Measurements from ENCODE around the gene KLK4.

KLK4 gene

GRCh38 chr19:50911206-50912101 is at the start of gene KLK4:
TSS of gene KLK4 (minus strand) at chr19:50911395. CDS start at chr19:50910738, 657 bp downstream.
- in situ Hi-C loops (cut with MboI; ENCODE audit: low pct_unique_long_range_greater_than_20kb, low sequenced_read_pairs) = no loop called here
- no peak for DNase-seq

- no peak for DNase-seq
- in situ Hi-C loops (cut with MboI; ENCODE audit: low pct_unique_long_range_greater_than_20kb, low sequenced_read_pairs) = no loop called here
Measured at GRCh38 chr19:50959731-50960500, 48.7 kb upstream of the KLK4 start.

- no peak for DNase-seq
Measured at GRCh38 chr19:50957587-50957986, 46.4 kb upstream of the KLK4 start.

GRCh38 chr19:50952910-50953309 is 41.7 kb upstream of the KLK4 start, which contains the start of gene KLK5:
TSS of gene KLK5 (minus strand) at chr19:50953038. CDS start at chr19:50952657, 381 bp downstream.
- no peak for DNase-seq
- in situ Hi-C loops (cut with MboI; ENCODE audit: low pct_unique_long_range_greater_than_20kb, low sequenced_read_pairs) = no loop called here

More at GRCh38 chr19:50957587-50957986, 46.4 kb upstream of the KLK4 start:
- in situ Hi-C loops (cut with MboI; ENCODE audit: low pct_unique_long_range_greater_than_20kb, low sequenced_read_pairs) = no loop called here

GRCh38 chr19:50949861-50950260 is 38.7 kb upstream of the KLK4 start:
- DNase-seq = no peak

GRCh38 chr19:50947123-50947522 is 35.9 kb upstream of the KLK4 start:
- in situ Hi-C loops (cut with MboI; ENCODE audit: low pct_unique_long_range_greater_than_20kb, low sequenced_read_pairs) = no loop called here
- no peak for DNase-seq

More at GRCh38 chr19:50949861-50950260, 38.7 kb upstream of the KLK4 start:
- in situ Hi-C loops (cut with MboI; ENCODE audit: low pct_unique_long_range_greater_than_20kb, low sequenced_read_pairs) = no loop called here

- no peak for DNase-seq
- in situ Hi-C loops (cut with MboI; ENCODE audit: low pct_unique_long_range_greater_than_20kb, low sequenced_read_pairs) = no loop called here
Measured at GRCh38 chr19:50944795-50945194, 33.6 kb upstream of the KLK4 start.

- in situ Hi-C loops (cut with MboI; ENCODE audit: low pct_unique_long_range_greater_than_20kb, low sequenced_read_pairs) = no loop called here
- DNase-seq = no peak
Measured at GRCh38 chr19:50943074-50943828, 32.1 kb upstream of the KLK4 start.

- DNase-seq = no peak
- in situ Hi-C loops (cut with MboI; ENCODE audit: low pct_unique_long_range_greater_than_20kb, low sequenced_read_pairs) = no loop called here
Measured at GRCh38 chr19:50939596-50939995, 28.4 kb upstream of the KLK4 start.

- in situ Hi-C loops (cut with MboI; ENCODE audit: low pct_unique_long_range_greater_than_20kb, low sequenced_read_pairs) = no loop called here
- no peak for DNase-seq
Measured at GRCh38 chr19:50933640-50934039, 22.4 kb upstream of the KLK4 start.

GRCh38 chr19:50932690-50933083 is 21.5 kb upstream of the KLK4 start:
- DNase-seq = no peak
- in situ Hi-C loops (cut with MboI; ENCODE audit: low pct_unique_long_range_greater_than_20kb, low sequenced_read_pairs) = no loop called here

GRCh38 chr19:50932018-50932689 is 21.0 kb upstream of the KLK4 start:
- DNase-seq = no peak
- in situ Hi-C loops (cut with MboI; ENCODE audit: low pct_unique_long_range_greater_than_20kb, low sequenced_read_pairs) = no loop called here

GRCh38 chr19:50931023-50931422 is 19.8 kb upstream of the KLK4 start:
- DNase-seq = no peak
- in situ Hi-C loops (cut with MboI; ENCODE audit: low pct_unique_long_range_greater_than_20kb, low sequenced_read_pairs) = no loop called here

GRCh38 chr19:50928831-50929230 is 17.6 kb upstream of the KLK4 start:
- in situ Hi-C loops (cut with MboI; ENCODE audit: low pct_unique_long_range_greater_than_20kb, low sequenced_read_pairs) = no loop called here
- no peak for DNase-seq

GRCh38 chr19:50926144-50926543 is 14.9 kb upstream of the KLK4 start:
- in situ Hi-C loops (cut with MboI; ENCODE audit: low pct_unique_long_range_greater_than_20kb, low sequenced_read_pairs) = no loop called here
- DNase-seq = no peak

- no peak for DNase-seq
- in situ Hi-C loops (cut with MboI; ENCODE audit: low pct_unique_long_range_greater_than_20kb, low sequenced_read_pairs) = no loop called here
Measured at GRCh38 chr19:50925734-50926133, 14.5 kb upstream of the KLK4 start.

- in situ Hi-C loops (cut with MboI; ENCODE audit: low pct_unique_long_range_greater_than_20kb, low sequenced_read_pairs) = no loop called here
- DNase-seq = no peak
Measured at GRCh38 chr19:50924586-50924985, 13.4 kb upstream of the KLK4 start.

GRCh38 chr19:50922317-50922853 is 11.2 kb upstream of the KLK4 start:
- DNase-seq = peak; percentile 67
- in situ Hi-C loops (cut with MboI; ENCODE audit: low pct_unique_long_range_greater_than_20kb, low sequenced_read_pairs) = no loop called here
